Smooth muscle cell (in vitro differentiated cells): Measurements from ENCODE around the gene CDH4. TPM values are rescaled to one million over a fixed set of nuclear protein-coding genes. Genes with fewer than 3 reads are reported as not detected.

Experiments used
- DNase-seq: peaks from one replicate; lab custom pipeline; 2025; ENCODE audit not compliant: unreplicated experiment; lab: John Stamatoyannopoulos, UW
- H2AFZ ChIP-seq: fragments of 200-600 bp; sonication (generic); 2 replicates; pipeline ENCODE4 v1.6.0; 2016; ENCODE audit warnings: antibody characterized with exemption, low read depth, mild to moderate bottlenecking
- H3F3A ChIP-seq: fragments of 200-600 bp; sonication (generic); 2 replicates; pipeline ENCODE4 v1.6.0; 2017; ENCODE audit warnings: antibody characterized with exemption, low read depth
- H3K27ac ChIP-seq: fragments of 200-600 bp; sonication (generic); 2 replicates; pipeline ENCODE4 v1.5.1; 2016; ENCODE audit warnings: low read depth, mild to moderate bottlenecking
- H3K27me3 ChIP-seq: fragments of 200-600 bp; sonication (generic); 2 replicates; pipeline ENCODE4 v1.6.1; 2016; ENCODE audit warnings: low read depth, mild to moderate bottlenecking
- H3K36me3 ChIP-seq: fragments of 200-600 bp; sonication (generic); 2 replicates; pipeline ENCODE4 v1.5.1; 2016; ENCODE audit warnings: low read depth
- H3K4me1 ChIP-seq: fragments of 200-600 bp; sonication (generic); 2 replicates; pipeline ENCODE4 v1.5.1; 2016; ENCODE audit warnings: low read depth
- H3K4me2 ChIP-seq: fragments of 200-600 bp; sonication (generic); 2 replicates; pipeline ENCODE4 v1.6.0; 2016; ENCODE audit warnings: mild to moderate bottlenecking
- H3K4me3 ChIP-seq: fragments of 200-600 bp; sonication (generic); 2 replicates; pipeline ENCODE4 v1.5.1; 2016; ENCODE audit warnings: mild to moderate bottlenecking
- H3K79me2 ChIP-seq: fragments of 200-600 bp; sonication (generic); 2 replicates; pipeline ENCODE4 v1.6.0; 2016; ENCODE audit warnings: low read depth, mild to moderate bottlenecking
- H3K9ac ChIP-seq: fragments of 200-600 bp; sonication (generic); 2 replicates; pipeline ENCODE4 v1.6.0; 2016; ENCODE audit warnings: low read depth
- H3K9me3 ChIP-seq: fragments of 200-600 bp; sonication (generic); replicated peaks from 2 replicates; pipeline ENCODE4 v1.5.1; 2016; ENCODE audit warnings: low read depth
- H4K20me1 ChIP-seq: fragments of 200-600 bp; sonication (generic); 2 replicates; pipeline ENCODE4 v1.6.0; 2016; ENCODE audit warnings: low read depth
- CTCF ChIP-seq: fragments of 200-600 bp; sonication (generic); IDR thresholded peaks from 2 replicates; pipeline ENCODE4 v1.5.1; 2017; ENCODE audit warnings: borderline replicate concordance, mild to moderate bottlenecking, antibody characterized with exemption; ENCODE audit not compliant: insufficient read depth, poor library complexity, severe bottlenecking
- WGBS: methylation state at CpG from one replicate; pipeline ENCODE4 v1.1.7; 2016; ENCODE audit warnings: low lambda C conversion rate; 5-methylcytosine and 5-hydroxymethylcytosine counted together
- polyA plus RNA-seq: library from polyadenylated mRNA; unstranded; fragments of >200 nt; fragmentation: Nextera tagmentation; extraction: Ambion mirVana; gene quantifications from 2 replicates; pipeline ENCODE4 v1.2.1, GENCODE V29; 2016
- total RNA-seq: library from RNA; depleted of rRNA; stranded (reverse); fragments of >200 nt; gene quantifications from 2 replicates; pipeline ENCODE4 v1.2.3, GENCODE V29; 2014

The CDH4 gene
- total and polyA plus RNA-seq, 2 experiments from 2014 or later = 0.03 to 0.04 TPM

GRCh38 chr20:61505508-61505907, 253.4 kb downstream of the CDH4 start:
- 92% methylated on average over 8 of the region's 8 CpGs for WGBS
- Histone ChIP-seq H3K4me1 (no peaks in the 10 kb centered on the region), H3K27me3 (peaks cover 4% of the 10 kb centered on the region), H3K9me3 (no peaks in the 10 kb centered on the region), H2AFZ (no peak overlapping the region), H3K4me2 (no peak overlapping the region), H3K27ac (no peak overlapping the region), H3F3A (peaks cover 7% of the 10 kb centered on the region), H3K9ac (no peak overlapping the region), H3K4me3 (no peak overlapping the region), H4K20me1 (no peaks in the 10 kb centered on the region), H3K36me3 (no peaks in the 10 kb centered on the region), H3K79me2 (no peaks in the 10 kb centered on the region)
- TF ChIP-seq CTCF = no peak
- DNase-seq = no peak

- peaks cover 4% of the 10 kb centered on the region for H3K27me3 ChIP-seq
Observed at GRCh38 chr20:61507778-61508177, 255.7 kb downstream of the CDH4 start.

GRCh38 chr20:61508301-61509096, 256.4 kb downstream of the CDH4 start:
- Histone ChIP-seq H3K27ac (no peak overlapping the region), H3K9ac (no peak overlapping the region), H3K4me2 (no peak overlapping the region), H3K27me3 (peaks cover 4% of the 10 kb centered on the region), H3K36me3 (no peaks in the 10 kb centered on the region), H3F3A (no peaks in the 10 kb centered on the region), H3K9me3 (no peaks in the 10 kb centered on the region), H3K4me3 (no peak overlapping the region), H4K20me1 (no peaks in the 10 kb centered on the region), H3K79me2 (no peaks in the 10 kb centered on the region), H3K4me1 (no peaks in the 10 kb centered on the region), H2AFZ (no peak overlapping the region)
- DNase-seq = no peak
- TF ChIP-seq CTCF = no peak
- WGBS = 90% methylated on average over 13 of the region's 13 CpGs

More at GRCh38 chr20:61507778-61508177, 255.7 kb downstream of the CDH4 start:
- H3K27ac ChIP-seq = no peak overlapping the region
- H3K9me3 ChIP-seq = no peaks in the 10 kb centered on the region
- no peaks in the 10 kb centered on the region for H4K20me1 ChIP-seq
- DNase-seq = no peak
- H3K4me1 ChIP-seq = no peaks in the 10 kb centered on the region
- no peaks in the 10 kb centered on the region for H3K36me3 ChIP-seq
- H3F3A ChIP-seq = no peaks in the 10 kb centered on the region
- no peak overlapping the region for H3K4me3 ChIP-seq
- H3K9ac ChIP-seq = no peak overlapping the region
- no peak overlapping the region for H3K4me2 ChIP-seq
- 91% methylated on average over 11 of the region's 11 CpGs for WGBS
- TF ChIP-seq CTCF = no peak
- H3K79me2 ChIP-seq = no peaks in the 10 kb centered on the region
- no peak overlapping the region for H2AFZ ChIP-seq
